Measurements from ENCODE around the gene XRCC4. TPM values are rescaled to one million over a fixed set of nuclear protein-coding genes. Genes with fewer than 3 reads are reported as not detected.

Gene XRCC4
- total and polyA plus RNA-seq, 2 of the 8 experiments (the other 6 are each of a cell fraction or from before 2014, with no cell fraction given): 3.0 to 8.3 TPM

DNA sequence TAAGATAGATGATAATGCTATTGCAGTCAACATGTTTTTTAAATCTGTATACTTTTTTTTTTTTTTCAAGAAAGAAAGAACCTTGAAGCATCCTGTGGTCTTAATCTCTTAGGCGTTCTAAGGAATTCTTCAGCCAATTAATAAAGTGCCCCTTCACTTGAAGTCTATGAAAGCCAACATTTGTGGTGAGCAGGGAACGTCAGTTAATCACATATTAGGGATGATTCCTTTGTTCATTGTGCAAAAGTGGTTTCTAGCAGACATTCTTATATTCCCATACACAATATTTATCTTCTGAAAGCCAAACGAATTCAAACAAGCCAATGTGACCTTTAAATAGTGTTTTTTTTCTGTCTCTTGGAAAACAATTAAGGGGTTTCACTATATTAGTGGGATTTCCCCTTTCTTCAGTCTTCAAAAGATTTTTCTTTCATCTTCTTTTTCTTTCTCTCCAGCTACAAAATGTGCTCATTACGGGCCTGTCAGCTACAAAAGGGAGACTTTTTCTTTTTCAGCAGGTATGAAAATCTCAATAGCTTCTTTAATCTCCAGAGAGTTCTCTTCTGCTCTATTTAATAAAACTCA is 40.3 kb upstream of the XRCC4 start:
- WGBS, 2 experiments (ENCODE audit: extremely low coverage in 1 of 2, insufficient coverage in 1 of 2, insufficient read length in 1 of 2, insufficient replicate concordance in 2 of 2, low coverage in 1 of 2, low lambda C conversion rate in 2 of 2, missing lambda C conversion rate in 1 of 2): 89% methylated on average over 4 of the region's 4 CpGs; no CpG with 5 or more reads in 1 of the 2 experiments
- no peaks in the 10 kb centered on the region for H3K79me2 ChIP-seq (ENCODE audit: control insufficient read depth in 1 of 2, insufficient read depth in 2 of 2, low read length in 2 of 2)
- H2AFZ ChIP-seq (ENCODE audit: low read length): no peak overlapping the region
- no peak overlapping the region for H3K18ac ChIP-seq (ENCODE audit: extremely low read depth, low read length)
- H3K23me2 ChIP-seq (ENCODE audit: low read depth, low read length): no peaks in the 10 kb centered on the region
- H3K4ac ChIP-seq (replicated peaks; ENCODE audit: insufficient read length, low read depth, low read length): no peak overlapping the region
- no peak overlapping the region for H2BK120ac ChIP-seq (replicated peaks; ENCODE audit: low read depth, low read length)
- no peak overlapping the region for H4K8ac ChIP-seq (ENCODE audit: extremely low read depth, insufficient read depth, low read length)
- H2BK15ac ChIP-seq (ENCODE audit: low read length): no peak overlapping the region
- H2BK12ac ChIP-seq (ENCODE audit: low read depth, low read length): no peak overlapping the region
- H3K4me2 ChIP-seq (ENCODE audit: insufficient read depth in 1 of 2, low read depth in 2 of 2, low read length in 2 of 2): no peak overlapping the region
- H3K9ac ChIP-seq (replicated peaks in 1 of 4; ENCODE audit: extremely low read depth in 1 of 4, low read depth in 3 of 4, low read length in 3 of 4): peak overlapping the region in 1 of 4 experiments; percentile 34; a peak in 1 of 7 replicates
- no peak overlapping the region for H3K4me3 ChIP-seq (ENCODE audit: extremely low read depth in 1 of 4, insufficient read depth in 2 of 4, low read depth in 3 of 4, low read length in 4 of 4)
- H3K4me1 ChIP-seq (replicated peaks in 1 of 4; ENCODE audit: control insufficient read depth in 3 of 4, insufficient read depth in 4 of 4, low read length in 3 of 4): peaks cover 0 to 9% (median 2%) of the 10 kb centered on the region in 4 experiments; a peak in 4 of 7 replicates
- no peaks in the 10 kb centered on the region for H3K79me1 ChIP-seq (ENCODE audit: low read depth, low read length)
- no peak overlapping the region for H4K5ac ChIP-seq (ENCODE audit: insufficient read length, low read depth, low read length)
- H3K14ac ChIP-seq (ENCODE audit: insufficient read length): no peak overlapping the region
- FAIRE-seq: no peak
- DNase-seq (ENCODE audit: low read depth in 1 of 2, low spot score in 2 of 2): no peak
- no peak overlapping the region for H2BK5ac ChIP-seq (ENCODE audit: low read depth, low read length)
- no peak overlapping the region for H4K91ac ChIP-seq (replicated peaks; ENCODE audit: insufficient read length, low read length)
- POLR2A ChIA-PET (ENCODE audit: partially characterized antibody): interaction anchor here (0.7 to 2.4 kb wide), 3 partner anchors 10 to 197 kb away, joined by 3 to 21 read pairs (median 3); no protein-coding TSS in a partner anchor
- TF ChIP-seq CTBP2 (IDR thresholded peaks at IDR 0.05; ENCODE audit: borderline replicate concordance, insufficient read depth, insufficient read length, low read length) (no peak), CHD1 (IDR thresholded peaks at IDR 0.05; ENCODE audit: low read depth, low read length) (no peak), CHD2 (IDR thresholded peaks at IDR 0.05; ENCODE audit: low read length) (no peak), POU5F1 (IDR thresholded peaks at IDR 0.05; ENCODE audit: low read depth, low read length) (no peak), EP300 (IDR thresholded peaks at IDR 0.05; ENCODE audit: borderline replicate concordance in 1 of 2, low read depth in 2 of 2, low read length in 2 of 2) (no peak), SUZ12 (IDR thresholded peaks at IDR 0.05; ENCODE audit: low read length) (no peak), SIRT6 (IDR thresholded peaks at IDR 0.05; ENCODE audit: low read length) (no peak)
- no peaks in the 10 kb centered on the region for H4K20me1 ChIP-seq (replicated peaks in 1 of 2; ENCODE audit: control insufficient read depth in 1 of 2, insufficient read depth in 2 of 2, low read length in 2 of 2)
- no peak overlapping the region for H3K23ac ChIP-seq (ENCODE audit: insufficient read length)
- no peaks in the 10 kb centered on the region for H3K36me3 ChIP-seq (ENCODE audit: control insufficient read depth in 2 of 4, insufficient read depth in 4 of 4, low read length in 3 of 4)
- no peak overlapping the region for H3K56ac ChIP-seq (replicated peaks; ENCODE audit: insufficient read length, low read depth, low read length)
- no peaks in the 10 kb centered on the region for H3K9me3 ChIP-seq (ENCODE audit: insufficient read depth in 2 of 2, low read depth in 1 of 2, low read length in 1 of 2)
- H2AK5ac ChIP-seq (ENCODE audit: low read depth, low read length): no peak overlapping the region
- no peak overlapping the region for H3K27ac ChIP-seq (ENCODE audit: low read depth, low read length)
- no peak overlapping the region for H2BK20ac ChIP-seq (ENCODE audit: low read length)
- H3K27me3 ChIP-seq (replicated peaks in 1 of 4; ENCODE audit: control insufficient read depth in 3 of 4, extremely low read depth in 1 of 4, insufficient read depth in 3 of 4, low read length in 3 of 4): no peaks in the 10 kb centered on the region
- CTCF ChIA-PET (ENCODE audit: partially characterized antibody): interaction anchor here (1.8 to 2.3 kb wide), 2 partner anchors 10 to 12 kb away, joined by 5 to 7 read pairs; no protein-coding TSS in a partner anchor
